GM12878 (cell line): ENCODE data around the gene ACTL6B. TPM values are rescaled to one million over a fixed set of nuclear protein-coding genes. Genes with fewer than 3 reads are reported as not detected.

Experiments
- ATAC-seq: fragments of 200-7000 bp; cut with Tn5 transposase; 3 replicates; pipeline ENCODE4 v1.9.1; 2020; ENCODE audit warnings: mild to moderate bottlenecking, moderate library complexity
- BruUV-seq: library from RNA; stranded (reverse); fragments of 400-500 nt; replicated peaks from 2 replicates; lab custom pipeline; 2021; lab: Mats Ljungman, UMichigan
- CTCF ChIA-PET: fragments of 300-600 bp; sonication (Branson Sonifier 250); formaldehyde crosslinking; extraction: SDS; loops from one replicate; lab custom pipeline; 2021; ENCODE audit warnings: inconsistent platforms; lab: Yijun Ruan, JAX
- POLR2A ChIA-PET: fragments of 350-600 bp; formaldehyde crosslinking; extraction: SDS; loops from one replicate; lab custom pipeline; 2021; ENCODE audit warnings: inconsistent platforms; lab: Charles Lee
- RAD21 ChIA-PET: fragments of 300-600 bp; sonication (Branson Sonifier 250); formaldehyde crosslinking; loops from one replicate; lab custom pipeline; 2023; ENCODE audit warnings: antibody characterized with exemption; ENCODE audit not compliant: unreplicated experiment; lab: Charles Lee
- SMC1A ChIA-PET: fragments of 300-600 bp; sonication (Branson Sonifier 250); formaldehyde crosslinking; loops from one replicate; lab custom pipeline; 2023; ENCODE audit not compliant: unreplicated experiment, uncharacterized antibody; lab: Charles Lee
- DNase-seq: peaks from one replicate; pipeline ENCODE4 v3.0.0-alpha.2; 2011; ENCODE audit warnings: low read depth, low spot score
- FAIRE-seq: peaks from 3 replicates; lab custom pipeline; 2011; peaks lifted over from hg19 to GRCh38; lab: Jason Lieb, UNC
- H2AFZ ChIP-seq: 2 replicates; pipeline ENCODE4 v1.6.0; 2011; ENCODE audit warnings: low read depth, low read length, control low read depth; ENCODE audit not compliant: control insufficient read depth
- H3K27ac ChIP-seq: 2 replicates; pipeline ENCODE4 v1.5.1; 2011; ENCODE audit warnings: control low read depth; ENCODE audit not compliant: control insufficient read depth, insufficient read depth
- H3K27me3 ChIP-seq, 2 experiments: replicated peaks in 1 of 2; 2 replicates each; pipeline versions ENCODE4 v1.6.0 to v1.6.1; 2011; ENCODE audit warnings: low read length in 1 of 2; ENCODE audit not compliant: control insufficient read depth in 2 of 2, insufficient read depth in 2 of 2
- H3K36me3 ChIP-seq, 2 experiments: 2 replicates each; pipeline ENCODE4 v1.5.1; 2011; ENCODE audit warnings: low read length in 1 of 2; ENCODE audit not compliant: control insufficient read depth in 2 of 2, insufficient read depth in 2 of 2
- H3K4me1 ChIP-seq: 2 replicates; pipeline ENCODE4 v1.6.1; 2011; ENCODE audit warnings: mild to moderate bottlenecking, low read length, moderate library complexity, mixed read lengths; ENCODE audit not compliant: control insufficient read depth, insufficient read depth
- H3K4me2 ChIP-seq: 2 replicates; pipeline ENCODE4 v1.6.0; 2011; ENCODE audit warnings: control low read depth; ENCODE audit not compliant: control insufficient read depth, insufficient read depth
- H3K4me3 ChIP-seq: fragments of 200-600 bp; sonication (generic); 2 replicates; pipeline ENCODE4 v1.5.1; 2016
- H3K79me2 ChIP-seq: 2 replicates; pipeline ENCODE4 v1.6.0; 2011; ENCODE audit warnings: low read length; ENCODE audit not compliant: control insufficient read depth, insufficient read depth
- H3K9ac ChIP-seq: 2 replicates; pipeline ENCODE4 v1.8.0; 2011; ENCODE audit warnings: low read length, control low read depth, mixed read lengths; ENCODE audit not compliant: control insufficient read depth, insufficient read depth
- H3K9me3 ChIP-seq: replicated peaks from 3 replicates; pipeline ENCODE4 v1.5.1; 2011; ENCODE audit warnings: mild to moderate bottlenecking, low read length; ENCODE audit not compliant: control insufficient read depth, insufficient read depth
- H4K20me1 ChIP-seq: 2 replicates; pipeline ENCODE4 v1.6.0; 2011; ENCODE audit not compliant: control insufficient read depth, insufficient read depth
- FOXK2 ChIP-seq: fragments of 450-650 bp; IDR thresholded peaks from 2 replicates; pipeline ENCODE4 v1.6.1; 2017; ENCODE audit warnings: mild to moderate bottlenecking, moderate library complexity
- GABPA ChIP-seq: IDR thresholded peaks from 2 replicates; pipeline ENCODE4 v1.6.1; 2014; ENCODE audit warnings: antibody characterized with exemption, low read depth, mild to moderate bottlenecking, inconsistent platforms
- HDAC2 ChIP-seq: fragments of 200-600 bp; sonication (generic); IDR thresholded peaks from 2 replicates; pipeline ENCODE4 v1.6.1; 2017
- RCOR1 ChIP-seq: conservative IDR thresholded peaks from 2 replicates; pipeline ENCODE4 v1.6.1; 2012; ENCODE audit warnings: low read depth, low read length, improper control_type of control experiment
- TARDBP ChIP-seq: IDR thresholded peaks from 2 replicates; pipeline ENCODE4 v1.6.1; 2016; ENCODE audit warnings: borderline replicate concordance
- ZBTB11 ChIP-seq: fragments of 450-650 bp; formaldehyde crosslinking; IDR thresholded peaks from 2 replicates; pipeline ENCODE4 v1.5.0; 2022; ENCODE audit warnings: mild to moderate bottlenecking, missing genetic modification characterization
- WGBS: methylation state at CpG from one replicate; pipeline ENCODE4 v1.1.6; 2016; ENCODE audit warnings: low lambda C conversion rate; ENCODE audit not compliant: insufficient replicate concordance, insufficient coverage; ENCODE audit errors: missing lambda C conversion rate; 5-methylcytosine and 5-hydroxymethylcytosine counted together
- in situ Hi-C: fragments of 300-500 bp; cut with MboI; formaldehyde crosslinking; loops from 9 replicates; pipeline ENCODE4 v1.14.3; 2018; ENCODE audit warnings: mixed read lengths
- intact Hi-C: fragments of 100-400 bp; cut with micrococcal nuclease; formaldehyde crosslinking; loops from one replicate; pipeline ENCODE4 v1.14.2; 2022; ENCODE audit not compliant: unreplicated experiment
- polyA plus RNA-seq, 11 experiments: library from polyadenylated mRNA; depleted of rRNA in 4 of 11; unstranded in 6 of 11; stranded (reverse) in 5 of 11; fragments of >200 nt; fragmentation: Nextera tagmentation in 4 of 11; fragmentation: Illumina TruSeq in 1 of 11; extraction: Ambion mirVana in 4 of 11; extraction: Trizol in 1 of 11; gene quantifications; 1 replicate in 1 of 11; 2 replicates in 10 of 11; pipeline versions ENCODE4 v1.2.1 to v1.2.3, GENCODE V29; 2011 to 2016; ENCODE audit warnings: inconsistent platforms in 2 of 11, missing spikeins in 2 of 11, low read depth in 1 of 11
- total RNA-seq, 4 experiments: library from RNA; depleted of rRNA in 3 of 4; stranded (reverse); fragments of >200 nt in 3 of 4; fragmentation: Illumina TruSeq in 1 of 4; extraction: Trizol in 1 of 4; gene quantifications; 2 replicates each; pipeline versions ENCODE4 v1.2.1 to v1.2.3, GENCODE V29; 2013 to 2021
- TF ChIP-seq, protein P1 (sequence below): fragments of 450-650 bp; IDR thresholded peaks from 2 replicates; pipeline ENCODE4 v1.6.1; 2016; ENCODE audit warnings: mild to moderate bottlenecking, moderate library complexity, borderline replicate concordance

ACTL6B gene
- total and polyA plus RNA-seq, 10 of the 15 experiments (the other 5 are each of a cell fraction or from before 2014, with no cell fraction given) = not detected

GRCh38 chr7:100641860-100642533, 14.3 kb downstream of the ACTL6B start (continued):
- TF ChIP-seq ZBTB11 (CRISPR knock-in tag) = no peak
- TF ChIP-seq, all 136 proteins: peak for 0

DNA sequence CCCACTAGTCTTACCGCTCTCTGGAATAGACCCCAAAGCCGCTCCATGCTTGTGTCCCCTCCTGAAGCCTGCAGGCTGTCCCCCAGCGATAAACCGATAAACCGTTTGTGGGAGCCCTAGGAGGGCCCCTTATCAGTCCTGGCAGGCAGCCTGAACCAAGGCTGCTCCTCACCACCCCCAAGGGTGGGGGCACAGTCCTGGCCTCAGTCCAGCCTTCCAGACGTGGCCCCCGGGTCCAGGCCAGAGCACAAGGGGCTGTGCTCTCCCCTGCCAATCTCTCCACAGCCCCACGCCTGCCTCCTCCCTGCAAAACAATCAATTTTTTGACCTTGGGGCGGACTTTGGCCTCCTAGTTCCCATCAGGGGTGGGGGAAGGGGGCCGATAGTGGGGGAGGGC, 14.8 kb downstream of the ACTL6B start, which contains the start of gene TFR2:
TFR2 (minus strand) TSS at position 90 of the 397 bp plus-strand sequence; CDS start at position 47, 43 bp downstream.
- no peak for ATAC-seq
- in situ Hi-C loops = no loop called here
- no peak for DNase-seq
- SMC1A ChIA-PET = no interaction called here
- no peak within 1 kb of the TSS for H3K27ac ChIP-seq
- intact Hi-C loops = no loop called here
- no peak within 1 kb of the TSS for H3K4me2 ChIP-seq
- H3K79me2 ChIP-seq = no peaks in the 10 kb centered on the region
- no peaks in the 10 kb centered on the region; a peak in 2 of 4 replicates for H3K27me3 ChIP-seq
- no peaks in the 10 kb centered on the region for H3K36me3 ChIP-seq
- FAIRE-seq = no peak
- no peaks in the 10 kb centered on the region for H3K9me3 ChIP-seq
- RAD21 ChIA-PET = no interaction called here
- no TSS peak for BruUV-seq
- no peak for TF ChIP-seq TARDBP
- TF ChIP-seq, protein P1, sequence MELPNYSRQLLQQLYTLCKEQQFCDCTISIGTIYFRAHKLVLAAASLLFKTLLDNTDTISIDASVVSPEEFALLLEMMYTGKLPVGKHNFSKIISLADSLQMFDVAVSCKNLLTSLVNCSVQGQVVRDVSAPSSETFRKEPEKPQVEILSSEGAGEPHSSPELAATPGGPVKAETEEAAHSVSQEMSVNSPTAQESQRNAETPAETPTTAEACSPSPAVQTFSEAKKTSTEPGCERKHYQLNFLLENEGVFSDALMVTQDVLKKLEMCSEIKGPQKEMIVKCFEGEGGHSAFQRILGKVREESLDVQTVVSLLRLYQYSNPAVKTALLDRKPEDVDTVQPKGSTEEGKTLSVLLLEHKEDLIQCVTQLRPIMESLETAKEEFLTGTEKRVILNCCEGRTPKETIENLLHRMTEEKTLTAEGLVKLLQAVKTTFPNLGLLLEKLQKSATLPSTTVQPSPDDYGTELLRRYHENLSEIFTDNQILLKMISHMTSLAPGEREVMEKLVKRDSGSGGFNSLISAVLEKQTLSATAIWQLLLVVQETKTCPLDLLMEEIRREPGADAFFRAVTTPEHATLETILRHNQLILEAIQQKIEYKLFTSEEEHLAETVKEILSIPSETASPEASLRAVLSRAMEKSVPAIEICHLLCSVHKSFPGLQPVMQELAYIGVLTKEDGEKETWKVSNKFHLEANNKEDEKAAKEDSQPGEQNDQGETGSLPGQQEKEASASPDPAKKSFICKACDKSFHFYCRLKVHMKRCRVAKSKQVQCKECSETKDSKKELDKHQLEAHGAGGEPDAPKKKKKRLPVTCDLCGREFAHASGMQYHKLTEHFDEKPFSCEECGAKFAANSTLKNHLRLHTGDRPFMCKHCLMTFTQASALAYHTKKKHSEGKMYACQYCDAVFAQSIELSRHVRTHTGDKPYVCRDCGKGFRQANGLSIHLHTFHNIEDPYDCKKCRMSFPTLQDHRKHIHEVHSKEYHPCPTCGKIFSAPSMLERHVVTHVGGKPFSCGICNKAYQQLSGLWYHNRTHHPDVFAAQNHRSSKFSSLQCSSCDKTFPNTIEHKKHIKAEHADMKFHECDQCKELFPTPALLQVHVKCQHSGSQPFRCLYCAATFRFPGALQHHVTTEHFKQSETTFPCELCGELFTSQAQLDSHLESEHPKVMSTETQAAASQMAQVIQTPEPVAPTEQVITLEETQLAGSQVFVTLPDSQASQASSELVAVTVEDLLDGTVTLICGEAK = no peak
- TF ChIP-seq RCOR1 = no peak
- no peak for TF ChIP-seq GABPA
- TF ChIP-seq HDAC2 = no peak
- TF ChIP-seq FOXK2 = no peak
- TF ChIP-seq, all 136 proteins: peak for 0
- no peak within 1 kb of the TSS; the same call in 1 of the 2 replicates for H2AFZ ChIP-seq
- no peaks in the 10 kb centered on the region for H4K20me1 ChIP-seq
- ChIA-PET CTCF (interaction anchor here (1.4 kb wide), 1 partner anchor 50 kb away, joined by 6 read pairs; no protein-coding TSS in a partner anchor), POLR2A (no interaction called here)
- no peak within 1 kb of the TSS for H3K4me3 ChIP-seq
- H3K9ac ChIP-seq = no peak within 1 kb of the TSS
- WGBS = 34% methylated on average over 6 of the region's 10 CpGs
- H3K4me1 ChIP-seq = no peaks in the 10 kb centered on the region; the same call in 1 of the 2 replicates
